Colonic mucosa (tissue), 4 donors: Measurements from ENCODE around the gene SULF2. TPM values are rescaled to one million over a fixed set of nuclear protein-coding genes. Genes with fewer than 3 reads are reported as not detected.

ENCODE experiments used
- DNase-seq: peaks from one replicate; pipeline ENCODE4 v3.0.0-alpha.2; 2020
- H3K27ac ChIP-seq: fragments of 200-600 bp; one replicate; pipeline ENCODE4 v1.8.0; 2021
- H3K27me3 ChIP-seq: fragments of 200-600 bp; one replicate; pipeline ENCODE4 v1.8.0; 2021
- H3K36me3 ChIP-seq: fragments of 200-600 bp; one replicate; pipeline ENCODE4 v1.8.0; 2021
- H3K4me1 ChIP-seq: fragments of 200-600 bp; one replicate; pipeline ENCODE4 v1.8.0; 2021; ENCODE audit warnings: mild to moderate bottlenecking
- H3K4me3 ChIP-seq: fragments of 200-600 bp; one replicate; pipeline ENCODE4 v1.8.0; 2021
- H3K9ac ChIP-seq, 2 donors: one replicate each; pipeline ENCODE4 v1.7.0; 2013; ENCODE audit warnings: control low read depth in 2 of 2, low read depth in 2 of 2, low read length in 2 of 2
- H3K9me3 ChIP-seq: fragments of 200-600 bp; one replicate; pipeline ENCODE4 v1.8.0; 2021
- CTCF ChIP-seq: fragments of 200-600 bp; IDR thresholded peaks from one replicate; pipeline ENCODE4 v1.8.0; 2022; ENCODE audit warnings: antibody characterized with exemption, mild to moderate bottlenecking
- intact Hi-C: fragments of 100-400 bp; cut with DNase I; formaldehyde crosslinking; loops from one replicate; pipeline ENCODE4 v1.14.1; 2022
- total RNA-seq, 2 donors: library from RNA; stranded (reverse); fragmentation: NEBNext Ultra II Directional in 1 of 2; extraction: Animal tissue kit (Norgen Biotek cat#: 25700) in 1 of 2; gene quantifications; one replicate each; pipeline ENCODE4 v1.2.1, GENCODE V29; 2021
- donor health status: healthy.
- donor health status: DM: no; HTN: no; CAD: no.
- donor health status: DM: no; HTN: no; CAD: no.

The SULF2 gene
- total RNA-seq, 2 donors from 2014 or later: 97.9 to 153 TPM

GRCh38 chr20:47679462-47679861, 105.8 kb downstream of the SULF2 start:
- no peak for TF ChIP-seq CTCF
- no peak for DNase-seq
- Histone ChIP-seq H3K27ac (no peak overlapping the region), H3K27me3 (no peaks in the 10 kb centered on the region), H3K4me3 (no peak overlapping the region), H3K9ac (no peak overlapping the region), H3K9me3 (no peaks in the 10 kb centered on the region), H3K36me3 (no peaks in the 10 kb centered on the region), H3K4me1 (no peaks in the 10 kb centered on the region)
- intact Hi-C loops: loop anchor here (5.0 kb wide), 1 partner anchor 943 kb away; no protein-coding TSS in a partner anchor

GRCh38 chr20:47678536-47678935, 106.7 kb downstream of the SULF2 start:
- Histone ChIP-seq H3K4me3 (no peak overlapping the region), H3K27ac (no peak overlapping the region), H3K36me3 (no peaks in the 10 kb centered on the region), H3K27me3 (no peaks in the 10 kb centered on the region), H3K9ac (no peak overlapping the region), H3K4me1 (no peaks in the 10 kb centered on the region), H3K9me3 (no peaks in the 10 kb centered on the region)
- no peak for TF ChIP-seq CTCF
- intact Hi-C loops: loop anchor here (5.0 kb wide), 1 partner anchor 944 kb away; no protein-coding TSS in a partner anchor
- no peak for DNase-seq

GRCh38 chr20:47677635-47678453, 107.4 kb downstream of the SULF2 start:
- intact Hi-C loops: loop anchor here (5.0 kb wide), 1 partner anchor 944 kb away; no protein-coding TSS in a partner anchor
- TF ChIP-seq CTCF: peak; percentile 62
- Histone ChIP-seq H3K9ac (no peak overlapping the region), H3K27me3 (no peaks in the 10 kb centered on the region), H3K4me3 (no peak overlapping the region), H3K27ac (no peak overlapping the region), H3K36me3 (no peaks in the 10 kb centered on the region), H3K9me3 (no peaks in the 10 kb centered on the region), H3K4me1 (no peaks in the 10 kb centered on the region)
- peak; percentile 28 for DNase-seq

- Histone ChIP-seq H3K9ac (no peak overlapping the region), H3K36me3 (no peaks in the 10 kb centered on the region), H3K27ac (no peak overlapping the region), H3K9me3 (no peaks in the 10 kb centered on the region), H3K4me1 (no peaks in the 10 kb centered on the region), H3K4me3 (no peak overlapping the region), H3K27me3 (no peaks in the 10 kb centered on the region)
- intact Hi-C loops: loop anchor here (5.0 kb wide), 1 partner anchor 945 kb away; no protein-coding TSS in a partner anchor
- no peak for DNase-seq
- TF ChIP-seq CTCF: no peak
Measured at GRCh38 chr20:47676912-47677634, 108.2 kb downstream of the SULF2 start.

GRCh38 chr20:47676219-47676721, 109.0 kb downstream of the SULF2 start:
- Histone ChIP-seq H3K9ac (no peak overlapping the region), H3K27ac (no peak overlapping the region), H3K4me1 (no peaks in the 10 kb centered on the region), H3K4me3 (no peak overlapping the region), H3K9me3 (no peaks in the 10 kb centered on the region), H3K27me3 (no peaks in the 10 kb centered on the region), H3K36me3 (no peaks in the 10 kb centered on the region)
- intact Hi-C loops: loop anchor here (5.0 kb wide), 1 partner anchor 946 kb away; no protein-coding TSS in a partner anchor
- no peak for TF ChIP-seq CTCF
- no peak for DNase-seq
